ENCODE data around the gene COX8A.
"Not testable (repeated sequence)": the region's sequence is repeated elsewhere in the genome, so short reads cannot be mapped to it uniquely, and the experiment has no call there.

The COX8A gene

GRCh38 chr11:63974259-63975143, at the start of gene COX8A:
Gene COX8A, plus strand, starts transcription at chr11:63974620. Its CDS starts 61 bp downstream, at chr11:63974681.
- peak; percentile 93 for DNase-seq (ENCODE audit: low spot score)

- no peak for DNase-seq (ENCODE audit: low spot score)
Measured at GRCh38 chr11:63929616-63930015, 44.8 kb upstream of the COX8A start.

- DNase-seq (ENCODE audit: low spot score) = no peak
Measured at GRCh38 chr11:63931045-63931444, 43.4 kb upstream of the COX8A start.

GRCh38 chr11:63931876-63932275, 42.5 kb upstream of the COX8A start:
- no peak for DNase-seq (ENCODE audit: low spot score)

- DNase-seq (ENCODE audit: low spot score) = no peak
Measured at GRCh38 chr11:63933459-63933858, 41.0 kb upstream of the COX8A start.

- DNase-seq (ENCODE audit: low spot score) = peak; percentile 62
Measured at GRCh38 chr11:63937713-63938478, 36.5 kb upstream of the COX8A start.

GRCh38 chr11:63938479-63939396, 35.7 kb upstream of the COX8A start, which contains the start of gene NAA40:
Gene NAA40, plus strand, starts transcription at chr11:63939002. Its CDS starts 95 bp downstream, at chr11:63939097.
- DNase-seq (ENCODE audit: low spot score) = peak; percentile 97

- DNase-seq (ENCODE audit: low spot score) = no peak
Measured at GRCh38 chr11:63939397-63939891, 35.0 kb upstream of the COX8A start.

- DNase-seq (ENCODE audit: low spot score) = no peak
Measured at GRCh38 chr11:63940786-63941185, 33.6 kb upstream of the COX8A start.

- DNase-seq (ENCODE audit: low spot score) = no peak
Measured at GRCh38 chr11:63941901-63942300, 32.5 kb upstream of the COX8A start.

GRCh38 chr11:63942803-63943202, 31.6 kb upstream of the COX8A start:
- no peak for DNase-seq (ENCODE audit: low spot score)

- DNase-seq (ENCODE audit: low spot score) = no peak
Measured at GRCh38 chr11:63944987-63945386, 29.4 kb upstream of the COX8A start.

- DNase-seq (ENCODE audit: low spot score) = peak; percentile 79
Measured at GRCh38 chr11:63945477-63946163, 28.8 kb upstream of the COX8A start.

GRCh38 chr11:63951779-63952536, 22.5 kb upstream of the COX8A start:
- DNase-seq (ENCODE audit: low spot score) = no peak

GRCh38 chr11:63952570-63952969, 21.9 kb upstream of the COX8A start:
- DNase-seq (ENCODE audit: low spot score) = no peak

- DNase-seq (ENCODE audit: low spot score) = no peak
Measured at GRCh38 chr11:63958008-63958407, 16.4 kb upstream of the COX8A start.

- peak; percentile 67 for DNase-seq (ENCODE audit: low spot score)
Measured at GRCh38 chr11:63961608-63962412, 12.6 kb upstream of the COX8A start.

GRCh38 chr11:63963895-63964294, 10.5 kb upstream of the COX8A start:
- DNase-seq (ENCODE audit: low spot score) = not testable (repeated sequence)

GRCh38 chr11:63966444-63966843, 8.0 kb upstream of the COX8A start:
- DNase-seq (ENCODE audit: low spot score) = peak; percentile 0
